Right lung (tissue), 10 donors: ENCODE results near the gene FES. TPM values are rescaled to one million over a fixed set of nuclear protein-coding genes. Genes with fewer than 3 reads are reported as not detected.
"Not testable (repeated sequence)": the region's sequence is repeated elsewhere in the genome, so short reads cannot be mapped to it uniquely, and the experiment has no call there.

Experiments
- DNase-seq, 2 donors: peaks; one replicate each; pipeline ENCODE4 v3.0.0-alpha.2; 2013
- long read RNA-seq, 8 donors: transcript quantifications; one replicate each; lab custom pipeline, GENCODE V29; 2026
- polyA plus RNA-seq, 5 donors: library from polyadenylated mRNA; unstranded; fragments of 120-200 nt; gene quantifications; one replicate each; pipeline versions ENCODE4 v1.2.1 to v1.2.3, GENCODE V29; 2013; ENCODE audit warnings: inconsistent platforms in 1 of 5, low replicate concordance in 1 of 5; ENCODE audit not compliant: insufficient read length in 5 of 5, insufficient read depth in 1 of 5

FES gene
- polyA plus RNA-seq = 10 to 100 TPM; 19.0 to 31.2 (median 21.9) TPM
- long read RNA-seq, donor 1, partial matches to known transcripts = 10 of 10 reads
- long read RNA-seq, donor 1, other reads (novel, unspliced or antisense) = 0 of 10 reads
- long read RNA-seq, donor 2, partial matches to known transcripts = 0 of 1 reads
- long read RNA-seq, donor 2, other reads (novel, unspliced or antisense) = 0 of 1 reads
- long read RNA-seq, donor 3, partial matches to known transcripts = 0 of 1 reads
- long read RNA-seq, donor 3, other reads (novel, unspliced or antisense) = 0 of 1 reads
- long read RNA-seq, donor 4, partial matches to known transcripts = 8 of 9 reads
- long read RNA-seq, donor 4, other reads (novel, unspliced or antisense) = 0 of 9 reads
- long read RNA-seq, donor 5 = 0 reads
- long read RNA-seq, donor 6, partial matches to known transcripts = 0 of 2 reads
- long read RNA-seq, donor 6, other reads (novel, unspliced or antisense) = 0 of 2 reads
- long read RNA-seq, donor 7, partial matches to known transcripts = 0 of 1 reads
- long read RNA-seq, donor 7, other reads (novel, unspliced or antisense) = 0 of 1 reads
- long read RNA-seq, donor 8 = 0 reads

DNA sequence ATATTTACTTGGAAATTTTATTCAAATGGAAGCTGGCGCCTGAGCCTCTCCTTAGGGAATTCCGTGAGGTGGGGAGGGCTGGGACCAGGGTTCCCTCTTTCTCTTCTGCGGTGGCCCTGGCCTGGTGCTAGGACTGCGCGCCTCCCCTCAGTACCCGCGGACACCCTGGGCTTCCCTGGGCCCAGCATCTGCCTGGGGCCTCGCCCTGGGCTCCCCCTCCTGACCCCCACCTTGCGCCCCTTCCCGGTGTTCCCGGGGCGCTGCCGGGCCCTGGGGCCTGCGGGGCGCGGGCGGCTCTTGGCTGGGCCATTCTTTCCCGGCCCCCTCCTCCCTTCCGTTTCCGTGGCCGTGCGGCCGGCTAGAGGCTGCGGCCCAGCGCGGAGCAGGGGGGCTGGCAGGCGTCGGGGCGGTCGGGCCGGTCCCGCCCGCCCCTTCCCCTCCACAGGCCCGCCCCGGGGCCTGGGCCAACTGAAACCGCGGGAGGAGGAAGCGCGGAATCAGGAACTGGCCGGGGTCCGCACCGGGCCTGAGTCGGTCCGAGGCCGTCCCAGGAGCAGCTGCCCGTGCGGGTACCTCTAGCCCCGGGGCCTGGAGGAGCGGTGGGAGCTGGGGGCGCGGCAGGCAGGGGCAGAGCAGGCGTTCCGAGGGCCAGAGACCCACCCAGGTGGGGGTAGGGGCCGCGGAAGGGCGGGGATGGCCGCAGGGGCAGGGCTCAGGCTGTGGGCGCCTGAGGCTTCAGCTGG lies at the start of gene FES:
TSS of gene FES (plus strand) at position 529 of the 743 bp plus-strand sequence. CDS start 542 bp downstream, outside the sequence.
- DNase-seq = peak in 1 of 2 donors; percentile 85

- no peak for DNase-seq
Observed at GRCh38 chr15:90834626-90835025, 49.7 kb upstream of the FES start.

- no peak for DNase-seq
Observed at GRCh38 chr15:90836296-90836871, 47.9 kb upstream of the FES start.

DNA sequence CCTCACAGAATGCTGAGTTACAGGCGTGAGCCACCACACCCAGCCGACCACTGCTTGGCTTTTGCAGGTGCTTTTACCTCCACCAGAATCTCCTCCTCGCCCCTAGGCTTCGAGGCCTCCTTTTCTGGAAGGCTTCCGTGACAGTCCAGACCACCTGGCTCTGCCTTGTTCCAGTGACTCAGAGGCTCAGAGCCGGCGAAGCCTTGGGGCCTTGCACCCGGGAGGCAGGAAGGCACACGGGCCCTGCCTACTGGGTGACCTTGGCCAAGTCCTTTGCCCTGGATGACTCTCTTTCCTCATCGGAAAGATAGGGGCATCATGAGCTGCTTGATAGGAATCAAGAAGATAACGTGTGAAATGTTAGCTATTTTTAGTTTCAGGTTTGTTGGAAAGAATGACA lies 47.2 kb upstream of the FES start:
- no peak for DNase-seq

- DNase-seq = no peak
Observed at GRCh38 chr15:90838139-90838538, 46.2 kb upstream of the FES start.

DNA sequence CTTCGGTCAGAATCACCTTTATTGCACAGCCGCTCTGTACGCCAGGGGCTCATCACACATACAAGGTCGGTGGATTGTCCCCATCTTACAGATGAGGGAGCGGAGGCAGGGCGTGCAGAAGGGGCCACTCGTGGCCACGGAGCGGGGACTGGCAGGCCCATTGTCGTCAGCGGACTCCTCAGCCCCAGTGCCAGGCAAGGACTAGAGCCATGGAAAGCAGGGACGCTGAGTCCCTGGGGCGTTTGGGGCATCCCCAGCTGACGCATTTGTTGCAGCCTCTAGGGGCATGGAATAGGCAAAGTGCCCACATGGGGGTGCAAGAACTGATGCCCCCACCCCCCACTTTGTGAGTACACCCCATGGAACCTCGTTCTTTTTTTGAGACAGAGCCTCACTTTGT lies 45.8 kb upstream of the FES start:
- DNase-seq = no peak

DNA sequence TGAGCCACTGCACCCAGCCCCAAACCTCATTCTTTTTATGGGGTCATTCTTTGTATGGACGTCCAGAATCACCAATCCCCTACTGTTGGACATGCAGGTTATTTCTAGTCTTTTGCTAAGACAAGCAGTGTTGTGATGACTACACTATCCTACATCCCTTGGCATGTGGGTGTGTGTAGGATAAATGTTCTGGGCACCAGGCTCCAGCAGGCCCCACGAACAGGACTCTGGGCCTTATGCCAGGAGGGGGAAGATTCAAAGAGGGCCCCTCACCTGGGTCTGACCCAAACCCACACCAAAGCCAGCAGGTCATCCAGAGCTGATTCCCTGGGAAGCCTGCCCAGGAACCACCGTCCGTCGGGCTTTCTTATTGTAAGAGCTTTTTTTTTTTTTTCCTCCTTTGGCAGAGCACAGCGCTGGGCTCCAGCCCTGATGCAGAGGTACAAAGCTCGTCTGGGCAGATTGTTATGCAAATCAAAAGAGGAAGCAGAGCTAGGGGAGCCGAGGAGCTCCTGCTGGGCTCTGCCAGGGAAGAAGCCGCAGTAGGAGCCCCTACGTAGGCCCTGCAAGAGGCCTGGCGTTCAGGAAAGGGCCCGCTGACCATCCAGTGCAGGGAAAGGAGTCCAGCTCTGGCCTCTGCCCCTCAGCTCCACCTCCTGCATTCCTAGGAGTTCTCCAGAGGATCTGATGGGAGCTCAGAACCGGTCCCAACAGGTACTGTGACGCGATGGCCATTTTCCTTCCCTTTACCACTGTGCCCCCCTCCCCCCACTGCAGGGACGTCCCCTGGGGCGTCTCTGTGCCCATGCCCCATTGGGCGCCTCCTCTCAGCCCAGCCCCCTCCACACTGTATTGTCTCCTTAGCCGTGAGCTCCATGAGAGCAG lies 44.9 kb upstream of the FES start:
- no peak for DNase-seq

DNA sequence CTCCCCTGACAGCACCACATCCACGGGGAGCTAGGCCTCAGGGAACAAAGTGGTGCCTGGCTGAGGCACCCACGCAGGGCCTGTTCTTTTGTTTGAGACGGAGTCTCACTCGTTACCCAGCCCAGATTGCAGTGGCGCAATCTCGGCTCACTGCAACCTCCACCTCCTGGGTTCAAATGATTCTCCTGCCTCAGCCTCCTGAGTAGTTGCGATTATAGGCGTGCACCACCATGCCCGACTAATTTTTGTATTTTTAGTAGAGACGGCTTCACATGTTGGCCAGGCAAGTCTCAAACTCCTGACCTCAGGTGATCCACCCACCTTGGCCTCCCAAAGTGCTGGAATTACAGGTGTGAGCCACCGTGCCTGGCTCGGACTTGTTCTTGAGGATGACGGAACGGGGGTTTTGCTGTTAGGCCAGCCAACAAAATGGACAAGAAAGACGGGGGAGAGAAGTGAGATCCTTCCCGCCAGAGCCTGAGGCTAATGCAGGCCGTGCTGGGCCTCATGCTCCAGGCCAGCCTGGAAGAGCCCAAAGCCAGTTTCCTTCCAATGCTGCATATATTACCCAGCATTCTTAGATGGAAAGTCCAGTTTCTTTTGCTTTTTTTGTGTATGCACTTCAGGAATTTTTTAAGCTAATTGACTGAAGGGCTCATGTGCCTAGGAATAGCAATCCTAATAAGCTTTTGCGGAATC lies 44.0 kb upstream of the FES start:
- DNase-seq = no peak

DNA sequence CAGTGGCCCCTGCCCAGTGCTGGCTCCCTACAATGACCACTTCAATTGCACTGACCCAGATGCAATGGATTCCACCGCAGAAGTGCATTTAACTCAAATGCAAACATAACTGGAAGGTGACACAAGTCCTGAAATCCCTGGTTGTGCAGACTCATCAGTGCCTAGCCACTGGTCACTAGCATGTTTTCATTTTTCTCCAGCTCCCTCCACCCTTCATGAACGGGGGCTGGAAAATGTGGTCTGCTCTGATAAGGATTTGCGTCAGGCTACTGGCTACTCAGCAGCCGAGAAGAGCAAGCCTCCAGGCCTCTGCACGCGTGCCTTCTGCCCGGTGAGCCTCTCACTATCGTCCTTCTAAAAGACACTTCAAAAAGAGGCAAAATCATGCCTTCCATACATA lies 43.4 kb upstream of the FES start:
- no peak for DNase-seq

DNA sequence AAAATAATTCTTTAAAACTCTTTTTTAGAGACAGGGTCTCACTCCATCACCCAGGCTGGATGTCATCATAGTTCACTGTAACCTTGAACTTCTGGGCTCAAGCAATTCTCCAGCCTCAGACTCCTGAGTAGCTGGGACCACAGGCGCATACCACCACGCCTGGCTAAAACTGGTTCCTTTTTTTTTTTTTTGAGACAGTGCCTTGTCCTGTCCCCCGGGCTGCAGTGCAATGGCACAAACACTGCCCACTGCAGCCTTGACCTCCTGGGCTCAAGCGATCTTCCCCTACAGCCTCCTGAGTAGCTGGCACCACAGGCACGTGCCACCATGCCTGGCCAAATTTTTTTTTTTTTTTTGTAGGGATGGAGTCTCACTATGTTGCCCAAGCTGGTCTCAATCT lies 39.6 kb upstream of the FES start:
- no peak for DNase-seq

DNA sequence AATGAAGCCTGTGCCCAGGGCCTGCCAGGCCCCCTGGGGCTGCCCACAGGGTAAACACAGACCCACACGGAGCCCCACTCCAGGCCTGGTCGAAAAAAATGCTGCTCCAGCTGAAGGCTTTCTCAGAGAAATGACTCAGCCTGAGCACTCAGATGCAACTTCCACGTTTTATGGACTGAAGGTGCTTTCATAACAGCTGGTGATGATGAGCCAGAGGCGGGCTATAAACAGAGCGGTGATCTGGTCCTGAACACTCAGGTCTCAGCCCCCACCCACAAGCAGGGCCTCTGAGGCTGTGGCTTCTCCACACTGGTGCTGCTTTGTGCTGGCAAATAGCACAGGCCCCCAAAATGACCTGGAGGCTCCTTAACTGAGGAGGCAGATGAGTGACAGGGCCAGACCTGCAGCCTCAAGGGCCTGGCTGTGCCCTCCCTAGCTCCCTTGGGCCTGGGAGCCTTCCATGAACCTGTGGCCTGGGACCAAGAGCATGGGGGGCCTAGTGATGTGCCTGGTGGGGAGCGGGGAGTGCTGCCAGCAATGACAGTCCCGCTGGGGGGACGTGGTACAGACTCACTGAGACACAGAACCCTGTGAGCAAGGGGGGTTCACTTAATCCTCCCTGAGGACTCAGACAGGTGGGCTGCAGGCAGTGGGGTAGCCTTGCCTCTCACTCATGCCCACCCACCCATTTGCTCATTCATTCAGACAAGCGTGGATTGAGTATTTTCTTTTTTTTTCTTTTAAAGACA lies 38.9 kb upstream of the FES start:
- DNase-seq = no peak

- not testable (repeated sequence) for DNase-seq
Observed at GRCh38 chr15:90849424-90849823, 34.9 kb upstream of the FES start.

GRCh38 chr15:90851114-90851513 lies 33.2 kb upstream of the FES start:
- no peak for DNase-seq

DNA sequence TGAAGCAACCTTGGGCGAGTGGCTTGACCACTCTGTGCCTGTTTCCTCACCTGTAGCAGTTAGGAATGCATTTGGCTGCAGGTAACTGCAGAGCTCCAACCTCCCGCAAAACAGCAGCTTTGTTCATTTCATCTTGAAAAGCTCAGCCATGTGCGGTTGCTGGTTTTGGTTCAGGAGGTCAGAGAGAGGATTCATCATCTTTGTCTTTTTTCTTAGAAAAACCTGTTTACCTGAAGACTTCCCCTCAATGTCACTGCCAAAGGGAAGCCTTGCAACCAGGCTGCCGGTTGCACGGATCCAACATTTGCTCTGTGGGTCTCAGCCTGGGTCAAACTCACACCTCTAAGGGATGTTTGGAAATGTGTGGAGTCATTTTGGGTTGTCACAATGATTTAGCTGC lies 32.4 kb upstream of the FES start:
- DNase-seq = no peak

GRCh38 chr15:90855139-90855538 lies 29.2 kb upstream of the FES start:
- no peak for DNase-seq

DNA sequence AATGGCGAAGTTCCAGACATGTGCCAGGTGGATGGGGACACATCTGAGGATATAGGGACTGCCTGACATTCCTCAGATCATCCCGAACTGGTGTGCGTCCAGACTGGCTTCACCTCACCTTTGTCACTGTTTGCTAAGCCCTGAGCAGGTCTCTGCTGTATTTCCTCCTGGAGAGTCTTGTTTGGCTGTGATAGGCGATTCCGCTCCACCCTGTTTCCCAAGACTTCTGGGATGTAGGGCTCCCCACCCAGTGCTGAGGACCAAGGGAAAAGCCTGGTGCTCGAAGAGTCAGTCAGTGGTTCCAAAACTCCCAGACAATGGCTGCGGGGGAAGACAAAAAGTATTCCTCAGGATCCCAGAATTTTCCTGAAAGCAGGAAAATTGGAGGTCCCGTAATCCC lies 27.0 kb upstream of the FES start:
- DNase-seq = no peak

- DNase-seq = no peak
Observed at GRCh38 chr15:90857883-90858443, 26.3 kb upstream of the FES start.

DNA sequence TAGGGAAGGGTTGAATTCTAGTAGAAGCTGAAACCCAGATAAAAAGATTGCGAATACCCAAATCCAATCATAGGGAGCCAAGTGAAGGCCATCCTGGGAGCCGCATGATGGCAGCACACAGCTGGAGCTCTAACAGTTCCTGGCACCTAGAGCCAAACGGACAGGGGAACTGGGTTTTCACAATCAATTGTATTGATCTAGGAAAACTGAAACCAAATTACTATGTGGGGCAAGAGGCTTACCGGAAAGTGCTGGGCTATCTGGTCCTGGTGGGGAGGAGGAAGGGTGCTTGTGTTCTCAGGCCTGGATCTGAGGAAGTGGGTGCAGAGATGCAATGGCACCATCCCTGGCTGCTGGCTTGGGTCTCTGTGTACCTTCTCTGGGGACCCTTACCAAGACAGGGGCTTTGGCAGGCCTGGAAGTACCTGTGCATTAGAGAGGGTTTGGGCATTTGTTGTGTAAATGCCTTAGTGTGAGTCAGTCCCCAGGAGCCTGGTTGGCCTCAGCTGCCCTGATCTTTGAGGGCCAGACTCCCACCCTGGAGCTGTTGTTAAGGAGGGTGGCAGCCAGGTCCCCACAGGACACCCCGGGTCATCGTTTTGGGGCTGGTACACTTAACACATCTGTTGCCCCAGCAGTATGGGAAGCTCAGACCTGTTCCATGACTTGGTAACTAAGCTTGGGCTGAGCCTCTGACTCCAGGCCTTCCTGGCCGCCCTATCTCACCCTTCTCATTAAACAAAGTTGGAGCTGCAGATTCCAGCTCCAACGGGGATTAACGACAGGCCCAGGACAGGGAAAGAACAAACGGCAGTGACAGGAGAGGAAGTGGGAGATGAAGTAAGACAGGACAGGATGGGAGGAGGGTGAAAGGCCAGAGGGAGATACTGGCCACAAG lies 24.8 kb upstream of the FES start:
- DNase-seq = no peak

GRCh38 chr15:90860450-90860849 lies 23.9 kb upstream of the FES start:
- no peak for DNase-seq
